A549 (cell line): Measurements from ENCODE around the gene XRCC4. TPM values are rescaled to one million over a fixed set of nuclear protein-coding genes. Genes with fewer than 3 reads are reported as not detected.
"Not testable (repeated sequence)": the region's sequence is repeated elsewhere in the genome, so short reads cannot be mapped to it uniquely, and the experiment has no call there.

ENCODE experiments used
- ATAC-seq, 2 experiments: fragments of 200-7000 bp in 1 of 2; fragments of >200 bp in 1 of 2; cut with Nextera tagmentation in 1 of 2; cut with Tn5 transposase in 1 of 2; 3 replicates each; pipeline versions ENCODE4 v1.8.0 to v1.9.1; 2018 to 2020; ENCODE audit warnings: mild to moderate bottlenecking in 1 of 2, moderate library complexity in 1 of 2
- CTCF ChIA-PET: fragments of 300-600 bp; sonication (Branson Sonifier 250); formaldehyde crosslinking; extraction: SDS; loops from one replicate; lab custom pipeline; 2021; ENCODE audit warnings: antibody characterized with exemption, inconsistent platforms; lab: Yijun Ruan, JAX
- POLR2A ChIA-PET: fragments of 350-600 bp; formaldehyde crosslinking; extraction: SDS; loops from one replicate; lab custom pipeline; 2021; ENCODE audit warnings: antibody characterized with exemption, inconsistent platforms; lab: Yijun Ruan, JAX
- DNase-seq, 2 experiments: peaks; one replicate each; pipeline versions ENCODE4 v3.0.0 to v3.0.0-alpha.2; 2011 to 2016; ENCODE audit warnings: low read depth in 1 of 2, low spot score in 1 of 2
- FAIRE-seq: peaks from 2 replicates; lab custom pipeline; 2011; peaks lifted over from hg19 to GRCh38; lab: Jason Lieb, UNC
- H3K27ac ChIP-seq, 2 experiments: fragments of >200 bp; sonication (Bioruptor Twin); formaldehyde crosslinking; 3 replicates each; pipeline ENCODE4 v1.5.1; 2016 to 2017
- H3K4me1 ChIP-seq: fragments of >200 bp; sonication (Bioruptor Twin); formaldehyde crosslinking; 3 replicates; pipeline ENCODE4 v1.6.1; 2016
- H3K4me2 ChIP-seq: fragments of >200 bp; sonication (Bioruptor Twin); formaldehyde crosslinking; 3 replicates; pipeline ENCODE4 v1.6.1; 2016
- H3K4me3 ChIP-seq: fragments of >200 bp; sonication (Bioruptor Twin); formaldehyde crosslinking; 3 replicates; pipeline ENCODE4 v1.5.1; 2016
- H3K9me3 ChIP-seq: fragments of >200 bp; sonication (Bioruptor Twin); formaldehyde crosslinking; 3 replicates; pipeline ENCODE4 v1.6.1; 2016
- CBX2 ChIP-seq: fragments of 200-600 bp; sonication (generic); IDR thresholded peaks from 2 replicates; pipeline ENCODE4 v1.6.1; 2016; ENCODE audit warnings: low read depth, mild to moderate bottlenecking, borderline replicate concordance
- CEBPB ChIP-seq, 2 experiments: fragments of >200 bp in 1 of 2; sonication (Bioruptor Twin) in 1 of 2; formaldehyde crosslinking in 1 of 2; IDR thresholded peaks; 2 replicates each; pipeline ENCODE4 v1.6.1; 2012 to 2016
- E2F6 ChIP-seq: IDR thresholded peaks from 2 replicates; pipeline ENCODE4 v1.6.1; 2012; ENCODE audit warnings: low read depth, borderline replicate concordance
- EHMT2 ChIP-seq: fragments of 200-600 bp; sonication (generic); IDR thresholded peaks from 2 replicates; pipeline ENCODE4 v1.6.1; 2016; ENCODE audit warnings: antibody characterized with exemption, low read depth, mild to moderate bottlenecking, moderate library complexity
- FOSL2 ChIP-seq, 2 experiments: fragments of 450-650 bp in 1 of 2; fragments of >200 bp in 1 of 2; sonication (Bioruptor Twin) in 1 of 2; formaldehyde crosslinking; IDR thresholded peaks; 2 replicates each; pipeline versions ENCODE4 v1.5.0 to v1.6.1; 2016 to 2020; ENCODE audit warnings: mild to moderate bottlenecking in 1 of 2, moderate library complexity in 1 of 2
- FOXS1 ChIP-seq: fragments of 250-450 bp; sonication (Bioruptor Pico); IDR thresholded peaks from 2 replicates; pipeline ENCODE4 v1.5.0; 2020; ENCODE audit warnings: mild to moderate bottlenecking, moderate library complexity
- HOXA7 ChIP-seq: fragments of 250-450 bp; sonication (Bioruptor Pico); IDR thresholded peaks from 2 replicates; pipeline ENCODE4 v1.5.0; 2020; ENCODE audit warnings: mild to moderate bottlenecking, moderate library complexity
- MYC ChIP-seq: IDR thresholded peaks from 2 replicates; pipeline ENCODE4 v1.6.1; 2012; ENCODE audit warnings: mild to moderate bottlenecking, inconsistent platforms, low read length, improper control_type of control experiment, borderline replicate concordance
- PHF8 ChIP-seq: fragments of 200-600 bp; sonication (generic); IDR thresholded peaks from 2 replicates; pipeline ENCODE4 v1.6.1; 2016; ENCODE audit warnings: low read depth, mild to moderate bottlenecking, antibody characterized with exemption, moderate library complexity, borderline replicate concordance
- SREBF2 ChIP-seq: fragments of 450-650 bp; IDR thresholded peaks from 2 replicates; pipeline ENCODE4 v1.6.1; 2014; ENCODE audit warnings: mild to moderate bottlenecking, moderate library complexity
- TFCP2L1 ChIP-seq: fragments of 250-450 bp; sonication (Bioruptor Pico); IDR thresholded peaks from 2 replicates; pipeline ENCODE4 v1.5.0; 2021; ENCODE audit warnings: mild to moderate bottlenecking
- TP53 ChIP-seq: fragments of 250-450 bp; sonication (Bioruptor Pico); IDR thresholded peaks from 2 replicates; pipeline ENCODE4 v1.5.0; 2021; ENCODE audit warnings: mild to moderate bottlenecking, moderate library complexity
- ZFP36 ChIP-seq: fragments of 450-650 bp; IDR thresholded peaks from 2 replicates; pipeline ENCODE4 v1.6.1; 2014; ENCODE audit warnings: borderline replicate concordance; ENCODE audit not compliant: partially characterized antibody
- ZNF302 ChIP-seq: fragments of 250-450 bp; sonication (Bioruptor Pico); IDR thresholded peaks from 2 replicates; pipeline ENCODE4 v1.9.0; 2021; ENCODE audit warnings: inconsistent platforms, mild to moderate bottlenecking, moderate library complexity
- WGBS: methylation state at CpG from one replicate; pipeline ENCODE4 v1.1.6; 2017; ENCODE audit errors: missing lambda C conversion rate; 5-methylcytosine and 5-hydroxymethylcytosine counted together
- polyA plus RNA-seq, 4 experiments: library from polyadenylated mRNA; depleted of rRNA in 3 of 4; stranded (reverse); fragments of >200 nt; fragmentation: RNase III in 1 of 4; extraction: RNeasy Plus Mini Kit Qiagen cat#74134 plus additional on column Dnase treatment in 1 of 4; gene quantifications; 2 replicates in 3 of 4; 3 replicates in 1 of 4; pipeline ENCODE4 v1.2.3, GENCODE V29; 2011 to 2017
- TF ChIP-seq, protein P1 (sequence below): IDR thresholded peaks from 2 replicates; pipeline ENCODE4 v1.6.1; 2012

Gene XRCC4
- polyA plus RNA-seq, 2 of the 4 experiments (the other 2 are of a cell fraction): 14.3 to 14.8 TPM

- no peak for ATAC-seq
- CTCF ChIA-PET: interaction anchor here (0.7 kb wide), 1 partner anchor 396 kb away, joined by 3 read pairs; no protein-coding TSS in a partner anchor
- FAIRE-seq: no peak
Observed at GRCh38 chr5:83058726-83059125, 18.6 kb upstream of the XRCC4 start.

GRCh38 chr5:83059341-83059740 is 18.0 kb upstream of the XRCC4 start:
- TF ChIP-seq PHF8: no peak
- CTCF ChIA-PET: interaction anchor here (0.7 kb wide), 1 partner anchor 395 kb away, joined by 3 read pairs; no protein-coding TSS in a partner anchor
- POLR2A ChIA-PET: no interaction called here
- ATAC-seq (no peak), FAIRE-seq (no peak), DNase-seq (no peak)
- no peak overlapping the region for H3K4me3 ChIP-seq
- no peaks in the 10 kb centered on the region for H3K4me1 ChIP-seq
- H3K4me2 ChIP-seq: no peak overlapping the region
- no peak overlapping the region for H3K27ac ChIP-seq
- H3K9me3 ChIP-seq: no peaks in the 10 kb centered on the region
- 64% methylated on average over 2 of the region's 2 CpGs for WGBS

More at GRCh38 chr5:83058726-83059125, 18.6 kb upstream of the XRCC4 start:
- Histone ChIP-seq H3K9me3 (no peaks in the 10 kb centered on the region), H3K27ac (no peak overlapping the region), H3K4me2 (no peak overlapping the region), H3K4me3 (no peak overlapping the region), H3K4me1 (no peaks in the 10 kb centered on the region)
- TF ChIP-seq, protein P1, sequence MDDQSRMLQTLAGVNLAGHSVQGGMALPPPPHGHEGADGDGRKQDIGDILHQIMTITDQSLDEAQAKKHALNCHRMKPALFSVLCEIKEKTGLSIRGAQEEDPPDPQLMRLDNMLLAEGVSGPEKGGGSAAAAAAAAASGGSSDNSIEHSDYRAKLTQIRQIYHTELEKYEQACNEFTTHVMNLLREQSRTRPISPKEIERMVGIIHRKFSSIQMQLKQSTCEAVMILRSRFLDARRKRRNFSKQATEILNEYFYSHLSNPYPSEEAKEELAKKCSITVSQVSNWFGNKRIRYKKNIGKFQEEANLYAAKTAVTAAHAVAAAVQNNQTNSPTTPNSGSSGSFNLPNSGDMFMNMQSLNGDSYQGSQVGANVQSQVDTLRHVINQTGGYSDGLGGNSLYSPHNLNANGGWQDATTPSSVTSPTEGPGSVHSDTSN: no peak
- TF ChIP-seq ZNF302 (CRISPR knock-in tag) (no peak), TP53 (no peak), EHMT2 (no peak), CBX2 (no peak)
- no peak for DNase-seq
- POLR2A ChIA-PET: no interaction called here

DNA sequence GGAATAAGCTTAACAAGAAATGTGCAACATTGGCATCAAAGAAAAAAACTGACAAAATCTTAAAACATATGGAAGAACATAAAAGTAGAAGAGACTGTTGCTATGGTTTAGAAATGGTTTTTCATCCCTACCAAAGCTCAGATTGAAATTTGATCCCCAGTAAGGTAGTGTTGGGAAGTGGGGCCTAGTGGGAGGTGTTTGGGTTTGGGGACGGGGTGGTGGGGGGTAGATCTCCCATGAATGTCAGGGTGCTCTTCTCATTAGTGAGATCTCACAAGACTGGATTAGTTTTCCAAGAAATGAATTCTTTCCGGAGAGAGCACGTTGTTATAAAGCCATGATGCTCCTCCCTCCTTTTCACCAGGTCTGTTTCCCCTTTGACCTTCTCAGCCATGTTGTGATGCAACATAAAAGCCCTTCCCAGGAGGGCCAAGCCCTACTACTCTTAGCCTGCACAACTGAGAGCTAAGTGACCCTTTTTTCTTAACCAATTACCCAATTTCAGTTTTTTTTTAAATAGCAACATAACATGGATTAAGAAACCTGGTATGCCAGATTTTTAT is 10.7 kb upstream of the XRCC4 start:
- Histone ChIP-seq H3K4me1 (peaks cover 18% of the 10 kb centered on the region), H3K4me3 (no peak overlapping the region), H3K27ac (peak overlapping the region in 1 of 2 experiments; percentile 52; a peak in 1 of 6 replicates), H3K9me3 (no peaks in the 10 kb centered on the region), H3K4me2 (peak overlapping the region; percentile 1; the same call in 2 of the 3 replicates)
- FAIRE-seq (no peak), DNase-seq (no peak), ATAC-seq (peak in 1 of 2 experiments; percentile 25; a peak in 1 of 6 replicates)
- POLR2A ChIA-PET: no interaction called here
- 90% methylated on average over 3 of the region's 3 CpGs for WGBS
- TF ChIP-seq FOXS1 (CRISPR knock-in tag): no peak
- TF ChIP-seq E2F6: no peak
- peak in 1 of 2 experiments; percentile 36; a peak in 1 of 4 replicates for TF ChIP-seq CEBPB (IDR thresholded peaks at IDR 0.05)
- TF ChIP-seq ZFP36: no peak
- no peak for TF ChIP-seq HOXA7 (CRISPR knock-in tag)
- CTCF ChIA-PET: no interaction called here

GRCh38 chr5:83067377-83067776 is 10.0 kb upstream of the XRCC4 start:
- FAIRE-seq, ATAC-seq, DNase-seq, H3K27ac ChIP-seq, H3K4me2 ChIP-seq, H3K9me3 ChIP-seq, POLR2A ChIA-PET, H3K4me3 ChIP-seq: not testable (repeated sequence)
- CTCF ChIA-PET: interaction anchor here (0.7 kb wide), 1 partner anchor 703 kb away, joined by 4 read pairs; no protein-coding TSS in a partner anchor
- peaks cover 18% of the 10 kb centered on the region for H3K4me1 ChIP-seq
- WGBS: 94% methylated on average over 4 of the region's 4 CpGs

- POLR2A ChIA-PET: no interaction called here
- ATAC-seq (no peak), DNase-seq (no peak), FAIRE-seq (no peak)
- CTCF ChIA-PET: no interaction called here
- TF ChIP-seq SREBF2 (no peak), FOSL2 (IDR thresholded peaks at IDR 0.05) (no peak), FOSL2 (CRISPR knock-in tag; IDR thresholded peaks at IDR 0.05) (no peak), MYC (no peak), TFCP2L1 (CRISPR knock-in tag) (no peak)
- Histone ChIP-seq H3K4me3 (no peak overlapping the region), H3K27ac (no peak overlapping the region), H3K4me1 (peaks cover 18% of the 10 kb centered on the region), H3K9me3 (no peaks in the 10 kb centered on the region), H3K4me2 (no peak overlapping the region)
- 94% methylated on average over 2 of the region's 2 CpGs for WGBS
Observed at GRCh38 chr5:83069096-83069799, 8.1 kb upstream of the XRCC4 start.
